Right lobe of liver (tissue), 4 donors: ENCODE measurements around the gene CTPS2.

Experiments
- CTCF ChIP-seq, 4 donors: fragments of 200-600 bp in 3 of 4; fragments of 450-650 bp in 1 of 4; IDR thresholded peaks; one replicate each; pipeline versions ENCODE4 v1.5.1 to v1.8.0; 2016 to 2022; ENCODE audit warnings: antibody characterized with exemption in 4 of 4, mild to moderate bottlenecking in 2 of 4
- POLR2A ChIP-seq: fragments of 450-650 bp; IDR thresholded peaks from one replicate; pipeline ENCODE4 v1.6.1; 2017; ENCODE audit warnings: antibody characterized with exemption, mild to moderate bottlenecking
- donor health status: DM: no; HTN: no; CAD: no.
- donor health status: DM: no; HTN: no; CAD: no.
- donor health status: DM: no; HTN: yes; CAD: no.

- no peak for TF ChIP-seq POLR2A
- no peak for TF ChIP-seq CTCF (IDR thresholded peaks at IDR 0.05)
Measured at GRCh38 chrX:16664074-16664473, 48.4 kb downstream of the CTPS2 start.
